Stimulated activated CD8-positive, alpha-beta memory T cell treated with anti-CD3 and anti-CD28 coated beads, Interleukin-12 subunit alpha, Interleukin-12 subunit beta, amount 100 ng/mL, for 4 hours (primary cell): Measurements from ENCODE around the gene ANKRD63.

Experiments used
- DNase-seq: peaks from one replicate; pipeline ENCODE4 v3.0.0-alpha.2; 2020; ENCODE audit warnings: low read depth

Gene ANKRD63

GRCh38 chr15:40257656-40258450 lies 25.0 kb downstream of the ANKRD63 start:
- DNase-seq, result no peak

DNA sequence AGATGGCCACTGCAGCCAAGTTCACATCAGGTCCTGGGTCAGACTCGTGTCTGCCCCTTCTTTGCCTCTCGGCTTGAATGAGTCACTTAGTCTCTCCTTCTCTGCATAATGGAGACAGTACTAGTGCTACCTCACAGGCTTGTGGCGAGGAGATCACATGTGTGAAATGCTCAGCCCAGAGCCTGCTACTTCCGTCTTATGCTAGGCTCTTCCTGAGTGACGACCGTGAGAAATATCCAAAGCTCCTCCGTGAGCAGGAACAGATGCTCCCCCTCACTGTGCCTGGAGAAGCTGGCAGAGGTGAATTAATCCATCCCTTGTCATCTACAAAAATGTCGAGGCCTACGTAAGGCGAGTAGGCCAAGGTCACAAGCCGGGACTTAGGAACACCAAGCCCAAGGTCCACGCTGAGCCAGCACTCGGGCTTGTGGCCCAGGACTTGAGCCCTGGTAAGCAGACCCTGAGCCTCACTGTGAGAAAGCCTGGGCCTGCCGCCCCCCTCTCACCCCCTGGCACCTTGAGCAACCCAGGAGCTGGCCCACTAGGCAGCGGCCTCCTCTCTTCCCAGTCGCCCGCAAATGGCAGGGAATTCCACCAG lies 26.1 kb downstream of the ANKRD63 start:
- DNase-seq, result no peak

GRCh38 chr15:40255033-40255432 lies 27.8 kb downstream of the ANKRD63 start:
- DNase-seq, result no peak

DNA sequence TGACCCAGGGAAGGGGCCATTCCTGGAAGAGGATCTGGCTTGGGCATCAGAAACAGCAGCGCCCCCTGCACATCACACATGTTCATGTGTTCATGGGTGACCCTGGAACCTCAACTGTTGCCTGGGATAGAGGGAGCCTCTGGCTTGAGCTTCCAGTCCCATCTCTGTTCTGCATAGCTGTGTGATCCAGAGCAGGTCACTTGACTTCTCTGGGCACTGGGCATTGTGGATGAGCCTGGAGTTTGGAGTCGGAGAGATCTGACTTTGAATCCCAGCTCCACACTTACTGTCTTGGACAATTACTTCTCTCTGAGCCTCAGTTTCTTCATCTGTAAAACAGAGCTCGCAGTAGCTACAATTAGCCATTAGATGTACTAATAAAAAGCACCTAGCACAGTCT lies 28.4 kb downstream of the ANKRD63 start:
- DNase-seq, result no peak

DNA sequence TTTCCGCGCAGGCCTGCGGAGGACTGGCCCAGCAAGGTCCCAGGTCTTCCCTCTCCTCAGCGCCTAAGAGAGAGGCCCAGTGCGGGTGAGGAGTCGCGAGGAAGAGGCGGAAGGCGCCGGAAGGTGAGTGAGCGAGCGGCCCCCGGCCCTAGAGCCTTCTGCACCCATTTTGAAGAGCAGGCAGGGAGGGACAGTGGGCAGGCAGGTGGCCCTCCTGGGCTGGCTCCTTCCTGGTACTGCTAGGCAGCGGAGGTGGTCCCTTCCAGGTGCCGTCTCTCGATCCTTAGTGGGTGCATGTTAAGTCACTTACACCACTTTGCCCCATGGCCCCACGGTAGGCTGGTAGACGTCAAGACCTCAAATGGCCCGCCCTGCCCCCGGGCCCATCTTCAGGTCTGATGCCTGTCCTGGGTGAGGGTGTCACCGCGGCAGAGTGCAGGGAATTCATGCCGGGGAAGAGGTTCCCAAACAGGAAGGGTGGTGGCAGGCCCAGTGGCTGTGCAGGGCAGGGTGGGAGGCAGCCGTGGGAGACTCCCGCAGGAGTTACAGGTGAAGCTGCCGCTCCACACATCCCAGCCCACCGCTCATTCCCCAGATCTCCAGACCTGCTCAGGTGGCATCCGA lies 29.6 kb downstream of the ANKRD63 start:
- no peak for DNase-seq

DNA sequence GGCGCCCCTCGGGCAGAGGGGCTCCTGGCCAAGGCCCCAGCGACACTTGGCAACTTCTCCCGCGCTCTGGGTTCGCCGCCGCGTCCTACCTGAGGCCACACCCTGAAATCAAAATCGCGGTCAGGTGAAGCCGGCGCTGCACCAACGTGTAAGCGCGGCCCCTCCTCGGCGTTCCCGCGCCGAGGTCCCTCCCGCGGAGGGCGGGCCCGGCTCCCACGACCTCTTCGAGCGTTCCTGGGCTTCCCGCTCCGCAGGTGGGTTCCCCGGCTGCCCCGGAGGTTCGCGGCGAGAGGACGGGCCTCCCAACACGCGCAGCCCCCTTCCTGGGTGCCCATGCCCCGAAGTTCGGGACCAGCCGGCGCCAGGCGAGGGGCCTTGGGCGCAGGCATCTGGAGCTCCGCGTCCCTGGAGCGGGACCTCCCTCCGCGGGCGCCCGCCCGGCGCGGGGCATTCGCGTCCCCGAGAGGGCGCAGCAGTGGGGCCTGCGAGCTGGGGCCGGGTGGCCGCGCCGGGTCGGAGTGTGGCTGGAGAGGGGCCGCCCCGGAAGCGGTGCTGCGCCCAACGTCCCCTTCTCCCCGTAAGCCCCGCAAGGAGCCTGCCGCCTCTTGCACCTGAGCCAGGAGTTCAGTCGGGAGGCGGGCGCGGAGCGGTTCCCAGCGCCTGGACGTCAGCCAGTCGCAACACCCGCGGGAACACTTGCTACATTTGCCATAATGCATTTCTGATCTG lies 30.3 kb downstream of the ANKRD63 start:
- DNase-seq, result no peak

DNA sequence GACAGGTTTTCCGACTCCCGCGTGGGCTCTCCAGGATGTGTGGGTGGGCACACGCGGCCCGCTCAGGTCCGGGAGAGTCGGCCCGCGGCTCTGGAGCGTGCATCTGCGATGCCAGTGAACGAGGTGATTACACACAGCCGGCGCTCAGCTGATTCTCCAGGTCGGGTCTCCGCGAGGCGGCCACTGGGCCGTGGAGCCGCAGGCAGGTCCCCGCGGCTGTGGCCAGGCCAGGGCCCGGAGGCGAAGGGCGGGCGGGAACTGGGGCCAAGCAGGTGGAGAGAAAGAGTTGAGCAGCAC lies 30.8 kb downstream of the ANKRD63 start:
- DNase-seq, result no peak

DNA sequence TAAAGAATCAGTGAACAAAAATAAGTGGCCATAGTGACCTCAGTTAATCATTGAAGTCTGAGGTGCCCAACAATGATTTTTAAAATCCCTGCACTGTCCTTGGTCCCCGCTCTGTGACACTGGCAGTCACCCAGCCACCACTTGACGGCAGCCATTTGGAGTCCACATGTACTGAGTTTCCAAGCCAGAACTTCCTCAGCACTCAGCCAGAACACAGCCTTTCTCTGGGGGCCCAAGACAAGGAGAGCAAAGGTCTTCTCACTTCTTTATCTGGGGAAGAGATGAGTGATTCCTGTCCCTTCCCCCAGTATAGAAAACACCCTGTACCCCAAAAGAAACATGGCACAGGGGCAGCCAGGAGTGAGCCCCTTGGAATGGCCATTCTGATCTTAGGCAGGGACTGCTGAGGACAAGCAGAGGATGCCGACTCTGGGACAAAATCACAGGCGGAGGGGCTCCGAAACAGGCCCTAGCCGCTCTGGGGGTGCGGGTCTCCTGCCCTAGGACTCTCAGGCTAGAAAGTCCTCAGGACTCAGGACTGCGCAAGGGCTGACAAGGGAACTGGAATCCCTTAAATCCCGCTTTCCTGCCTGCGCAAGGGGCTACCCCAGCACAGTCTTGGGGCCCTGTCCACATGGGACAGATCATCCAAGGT lies 31.3 kb downstream of the ANKRD63 start:
- no peak for DNase-seq

- no peak for DNase-seq
Measured at GRCh38 chr15:40250771-40251483, 31.9 kb downstream of the ANKRD63 start.

DNA sequence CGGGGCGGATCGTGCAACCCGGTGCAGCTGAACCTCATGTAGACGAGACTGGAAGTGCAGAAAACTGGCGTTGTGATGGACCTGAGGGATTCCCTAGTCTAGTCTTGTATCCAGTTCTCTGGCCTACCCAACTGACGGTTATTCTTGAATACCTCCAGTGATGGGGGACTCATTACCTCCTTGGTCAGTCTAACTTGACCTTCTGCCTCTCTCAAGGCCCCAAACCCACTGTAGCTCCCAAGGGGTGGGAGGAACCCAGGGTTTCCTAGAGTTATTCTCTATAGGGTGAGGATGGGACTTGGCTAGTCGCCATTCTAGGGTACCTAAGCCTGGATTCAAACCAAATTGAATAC lies 32.6 kb downstream of the ANKRD63 start:
- no peak for DNase-seq

DNA sequence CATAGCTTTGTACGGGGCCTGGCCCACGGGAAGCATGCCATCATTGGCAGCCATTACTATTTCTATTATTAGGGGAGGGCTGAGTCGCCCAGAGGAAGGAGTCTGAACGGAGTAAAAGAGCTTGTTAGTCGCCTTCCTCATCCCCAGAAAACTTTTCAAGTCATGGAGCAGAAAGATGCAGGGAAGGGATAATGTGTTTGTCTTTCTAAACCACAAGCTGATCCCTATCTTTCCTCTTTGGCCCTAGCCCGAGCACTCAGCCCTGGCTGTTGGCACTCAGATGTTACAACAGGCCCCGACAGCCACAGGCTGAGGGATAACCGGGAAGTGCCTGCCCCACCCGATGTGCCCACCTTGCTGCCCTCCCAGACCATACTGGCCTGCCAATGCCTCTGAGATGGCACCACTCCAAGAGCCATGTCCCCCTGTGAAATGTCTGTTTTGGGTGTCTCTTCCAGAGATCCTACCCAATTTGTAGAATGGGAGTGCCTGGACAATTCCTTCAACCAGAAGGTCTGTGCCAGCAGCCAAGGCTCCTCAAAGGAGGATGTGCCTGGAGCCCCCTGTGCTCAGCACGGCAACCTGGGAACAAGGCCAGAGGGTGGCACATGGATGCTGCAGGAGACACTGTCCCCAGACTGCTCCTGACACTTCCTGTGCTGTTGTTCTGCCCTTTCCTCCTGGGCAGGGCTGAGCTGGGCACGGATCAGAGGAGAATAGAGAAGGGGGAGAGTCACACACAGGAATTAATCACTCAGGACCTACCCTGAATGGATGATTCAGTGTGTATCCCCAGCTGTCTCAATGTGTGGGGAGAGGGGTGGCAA lies 33.2 kb downstream of the ANKRD63 start:
- DNase-seq, result no peak

GRCh38 chr15:40248006-40248783 lies 34.7 kb downstream of the ANKRD63 start:
- DNase-seq, result no peak

DNA sequence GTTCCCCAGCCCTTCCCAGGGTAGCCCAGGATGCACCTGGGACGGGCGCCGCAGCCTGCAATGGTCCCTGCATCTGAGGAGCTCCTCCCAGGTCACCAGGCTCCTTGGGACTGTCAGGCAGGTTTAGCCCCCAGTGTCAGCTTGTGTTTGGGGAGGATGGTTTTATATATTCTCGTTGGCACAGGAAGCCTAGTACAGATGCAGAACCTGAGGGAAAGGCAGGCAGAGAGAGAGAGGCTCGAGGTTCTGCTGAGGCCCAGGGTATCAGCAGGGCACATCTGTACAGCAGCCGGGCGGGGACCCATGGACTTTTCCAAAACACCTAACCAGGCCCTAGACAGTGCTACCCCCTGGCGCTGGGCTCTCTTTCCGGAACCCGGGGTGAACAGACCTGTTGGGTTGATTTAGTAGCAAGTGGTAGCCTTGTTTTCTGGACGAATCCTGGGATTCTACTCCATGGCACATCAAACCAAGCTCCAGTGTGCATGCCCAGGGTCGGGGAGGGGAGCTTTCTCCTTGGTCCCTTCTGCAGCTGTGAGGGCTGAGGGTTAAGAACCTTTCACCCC lies 35.4 kb downstream of the ANKRD63 start:
- DNase-seq, result no peak

DNA sequence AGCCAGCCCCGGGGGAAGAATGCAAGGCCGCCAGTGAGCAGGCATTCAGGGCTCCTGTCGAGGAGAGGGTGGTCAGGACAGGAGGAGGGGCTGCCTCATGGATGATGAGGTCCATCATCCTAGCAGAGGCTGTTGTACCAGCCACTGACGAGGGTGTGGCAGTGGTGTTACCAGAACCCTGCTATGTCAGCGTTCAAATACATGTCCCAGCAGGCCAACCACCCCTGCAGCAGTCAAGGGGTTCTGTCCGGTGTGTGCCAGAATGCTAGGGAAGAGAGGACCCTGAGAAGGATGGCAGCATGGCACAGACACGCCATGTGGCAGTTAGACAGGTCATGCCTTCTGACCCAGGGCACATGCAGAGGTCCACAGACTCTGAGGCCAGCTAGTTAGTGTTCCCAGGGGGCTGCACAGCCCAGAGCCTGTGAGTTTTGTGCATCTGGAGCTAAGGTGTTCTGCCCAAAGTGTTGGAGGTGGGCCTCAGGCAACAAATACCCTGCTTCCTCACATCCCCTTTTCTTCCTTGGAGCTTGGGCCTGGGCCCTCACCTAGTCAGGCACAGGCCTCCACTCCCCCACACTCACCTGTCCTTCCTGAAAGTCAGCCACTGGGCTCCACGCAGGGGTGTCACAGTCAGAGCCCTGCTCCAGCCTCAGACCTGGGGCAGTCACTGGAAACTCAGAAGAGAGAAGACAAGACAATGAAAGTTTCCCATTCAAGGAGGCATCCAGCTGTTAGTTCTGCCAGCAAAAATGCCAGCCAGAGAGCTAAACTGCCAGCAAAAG lies 36.2 kb downstream of the ANKRD63 start:
- no peak for DNase-seq

DNA sequence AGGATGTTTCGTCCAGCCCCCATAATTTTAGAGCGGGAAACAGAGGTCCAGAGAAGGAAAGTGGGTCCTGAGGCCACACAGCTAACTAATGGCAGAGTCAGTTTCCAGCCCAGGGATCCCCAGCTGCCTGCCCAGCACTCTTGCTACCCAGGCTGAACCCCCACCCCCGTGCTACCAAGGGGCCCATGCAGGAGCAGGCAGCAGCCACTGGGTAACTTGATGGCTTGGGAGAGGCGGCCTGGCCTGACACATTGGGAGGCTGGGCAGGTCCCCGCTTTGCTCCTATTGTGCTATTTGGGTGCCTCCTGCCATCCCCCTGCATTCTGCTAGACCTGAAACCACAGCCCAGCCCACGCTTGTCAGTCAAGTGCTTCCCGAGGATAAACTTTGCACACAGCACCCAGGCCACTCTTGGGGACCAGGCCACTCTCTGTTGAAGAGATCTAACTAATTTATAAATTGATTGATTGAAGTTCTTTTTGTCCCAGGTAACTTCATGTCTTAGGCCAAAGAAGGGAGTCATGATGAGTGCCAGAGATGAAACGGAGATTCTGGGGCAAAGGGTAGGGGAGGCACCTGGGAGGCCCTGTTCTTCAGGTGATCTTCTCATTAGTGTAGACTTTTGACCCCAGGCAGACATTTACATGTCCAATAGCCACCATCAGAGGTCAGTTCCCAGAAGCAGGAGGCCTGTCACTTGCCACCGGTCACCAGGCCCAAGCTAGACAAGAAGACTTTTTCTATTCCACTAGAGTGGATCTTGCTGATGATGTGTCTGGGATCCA lies 37.0 kb downstream of the ANKRD63 start:
- no peak for DNase-seq

GRCh38 chr15:40244961-40245523 lies 37.8 kb downstream of the ANKRD63 start:
- DNase-seq, result no peak

DNA sequence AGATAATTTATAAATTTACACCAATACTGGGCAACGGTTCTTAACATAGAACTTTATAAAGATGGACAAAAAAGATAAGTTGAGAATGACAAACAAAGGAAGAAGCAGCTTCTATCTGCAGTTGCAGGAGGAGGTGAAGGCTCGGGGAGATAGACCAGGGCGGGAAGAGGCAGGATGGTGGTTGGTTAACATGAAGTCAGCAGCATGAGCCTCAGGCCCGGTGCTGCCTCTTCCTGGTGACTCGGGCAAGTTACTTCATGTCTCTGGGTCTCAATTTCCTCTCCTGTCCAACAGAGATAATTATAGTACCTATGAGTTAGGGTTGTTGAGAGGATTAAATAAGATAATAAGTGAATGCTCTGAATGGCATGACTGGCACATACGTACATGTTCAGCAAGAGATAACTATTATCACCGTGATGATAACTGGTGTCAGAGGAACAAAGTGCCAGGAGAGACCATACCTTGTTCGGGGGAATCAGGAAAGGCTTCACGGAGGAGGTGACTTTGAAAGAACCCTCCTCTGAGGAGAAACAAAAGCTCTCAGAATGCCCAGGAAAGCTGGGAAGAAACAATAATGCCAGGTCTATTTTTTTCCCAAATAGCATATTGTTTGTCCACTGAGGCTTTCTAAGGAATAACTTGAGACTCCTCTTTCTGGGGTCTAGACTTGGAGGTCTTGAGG lies 39.6 kb downstream of the ANKRD63 start:
- DNase-seq, result no peak
